Endothelial cell (in vitro differentiated cells): ENCODE data around the gene NECTIN2. TPM values are rescaled to one million over a fixed set of nuclear protein-coding genes. Genes with fewer than 3 reads are reported as not detected.

Experiments used
- DNase-seq: peaks from one replicate; pipeline ENCODE4 v3.0.0; 2021; ENCODE audit warnings: low spot score
- H3K27ac Mint-ChIP-seq: one replicate; pipeline ENCODE4 v1.8.0; 2021; ENCODE audit warnings: mixed read lengths, inconsistent platforms; ENCODE audit not compliant: unreplicated experiment
- H3K27me3 Mint-ChIP-seq: one replicate; pipeline ENCODE4 v1.8.0; 2021; ENCODE audit warnings: mild to moderate bottlenecking, moderate library complexity, mixed read lengths, inconsistent platforms; ENCODE audit not compliant: unreplicated experiment
- H3K36me3 Mint-ChIP-seq: one replicate; pipeline ENCODE4 v1.8.0; 2021; ENCODE audit warnings: mild to moderate bottlenecking, low read depth, mixed read lengths, inconsistent platforms; ENCODE audit not compliant: unreplicated experiment
- H3K4me1 Mint-ChIP-seq: one replicate; pipeline ENCODE4 v1.8.0; 2021; ENCODE audit warnings: mild to moderate bottlenecking, mixed read lengths, inconsistent platforms; ENCODE audit not compliant: unreplicated experiment
- H3K4me3 Mint-ChIP-seq: one replicate; pipeline ENCODE4 v1.8.0; 2021; ENCODE audit warnings: mild to moderate bottlenecking, mixed read lengths, inconsistent platforms; ENCODE audit not compliant: unreplicated experiment
- H3K9me3 Mint-ChIP-seq: one replicate; pipeline ENCODE4 v1.8.0; 2021; ENCODE audit warnings: mixed read lengths, inconsistent platforms; ENCODE audit not compliant: unreplicated experiment
- CTCF ChIP-seq: fragments of 200-600 bp; sonication (generic); IDR thresholded peaks from one replicate; pipeline ENCODE4 v1.5.0; 2021; ENCODE audit warnings: antibody characterized with exemption; ENCODE audit not compliant: unreplicated experiment
- total RNA-seq: library from RNA; stranded (reverse); fragmentation: NEBNext Ultra II Directional; extraction: Animal tissue kit (Norgen Biotek cat#: 25700); gene quantifications from one replicate; pipeline ENCODE4 v1.2.1, GENCODE V29; 2021; ENCODE audit not compliant: unreplicated experiment

The NECTIN2 gene
- total RNA-seq, 1 donor from 2014 or later: 342 TPM

- no peak for TF ChIP-seq CTCF
- DNase-seq: no peak
- H3K36me3 Mint-ChIP-seq: no peaks in the 10 kb centered on the region
- no peak overlapping the region for H3K27ac Mint-ChIP-seq
- no peaks in the 10 kb centered on the region for H3K4me1 Mint-ChIP-seq
- H3K27me3 Mint-ChIP-seq: no peaks in the 10 kb centered on the region
- H3K4me3 Mint-ChIP-seq: no peak overlapping the region
- no peaks in the 10 kb centered on the region for H3K9me3 Mint-ChIP-seq
Measured at GRCh38 chr19:44839276-44839675, 6.8 kb upstream of the NECTIN2 start.

- no peak overlapping the region for H3K4me3 Mint-ChIP-seq
- H3K4me1 Mint-ChIP-seq: peaks cover 9% of the 10 kb centered on the region
- no peak for TF ChIP-seq CTCF
- no peak for DNase-seq
- no peak overlapping the region for H3K27ac Mint-ChIP-seq
- H3K36me3 Mint-ChIP-seq: peaks cover 9% of the 10 kb centered on the region
- no peaks in the 10 kb centered on the region for H3K9me3 Mint-ChIP-seq
- H3K27me3 Mint-ChIP-seq: peaks cover 6% of the 10 kb centered on the region
Measured at GRCh38 chr19:44840811-44841210, 5.3 kb upstream of the NECTIN2 start.

GRCh38 chr19:44841231-44841630 lies 4.9 kb upstream of the NECTIN2 start:
- no peak for DNase-seq
- H3K27ac Mint-ChIP-seq: no peak overlapping the region
- H3K4me3 Mint-ChIP-seq: no peak overlapping the region
- no peak for TF ChIP-seq CTCF
- H3K36me3 Mint-ChIP-seq: peaks cover 9% of the 10 kb centered on the region
- H3K4me1 Mint-ChIP-seq: peaks cover 9% of the 10 kb centered on the region
- no peaks in the 10 kb centered on the region for H3K9me3 Mint-ChIP-seq
- peaks cover 6% of the 10 kb centered on the region for H3K27me3 Mint-ChIP-seq

- TF ChIP-seq CTCF: no peak
- Mint-ChIP-seq H3K4me3 (peak overlapping the region; percentile 90), H3K27ac (peak overlapping the region; percentile 82), H3K4me1 (peaks cover 32% of the 10 kb centered on the region), H3K36me3 (peaks cover 27% of the 10 kb centered on the region), H3K9me3 (no peaks in the 10 kb centered on the region), H3K27me3 (peaks cover 31% of the 10 kb centered on the region)
- DNase-seq: no peak
Measured at GRCh38 chr19:44845286-44845611, 848 bp upstream of the NECTIN2 start.

GRCh38 chr19:44846455-44847143 lies 502 bp downstream of the NECTIN2 start:
- H3K27me3 Mint-ChIP-seq: peaks cover 33% of the 10 kb centered on the region
- H3K27ac Mint-ChIP-seq: peak overlapping the region; percentile 99
- peak; percentile 67 for DNase-seq
- no peak for TF ChIP-seq CTCF
- peaks cover 44% of the 10 kb centered on the region for H3K4me1 Mint-ChIP-seq
- no peaks in the 10 kb centered on the region for H3K9me3 Mint-ChIP-seq
- peaks cover 30% of the 10 kb centered on the region for H3K36me3 Mint-ChIP-seq
- H3K4me3 Mint-ChIP-seq: peak overlapping the region; percentile 100
